MG63 (cell line): Measurements from ENCODE around the gene PPM1H. TPM values are rescaled to one million over a fixed set of nuclear protein-coding genes. Genes with fewer than 3 reads are reported as not detected.
"Not testable (repeated sequence)": the region's sequence is repeated elsewhere in the genome, so short reads cannot be mapped to it uniquely, and the experiment has no call there.

ENCODE experiments used
- DNase-seq: peaks from one replicate; pipeline ENCODE4 v3.0.0-alpha.2; 2020
- H3K27me3 ChIP-seq: fragments of 250-450 bp; sonication (Bioruptor Pico); 2 replicates; pipeline ENCODE4 v1.5.1; 2020; ENCODE audit warnings: mild to moderate bottlenecking, moderate library complexity
- H3K36me3 ChIP-seq: fragments of 250-450 bp; sonication (Bioruptor Pico); 2 replicates; pipeline ENCODE4 v1.5.1; 2020; ENCODE audit warnings: mild to moderate bottlenecking, moderate library complexity
- H3K4me3 ChIP-seq: fragments of 250-450 bp; sonication (Bioruptor Pico); 2 replicates; pipeline ENCODE4 v1.5.1; 2020; ENCODE audit warnings: mild to moderate bottlenecking, moderate library complexity
- H3K9me3 ChIP-seq: fragments of 250-450 bp; sonication (Bioruptor Pico); 2 replicates; pipeline ENCODE4 v1.5.1; 2020; ENCODE audit warnings: mild to moderate bottlenecking, moderate library complexity
- total RNA-seq: library from RNA; depleted of rRNA; stranded (reverse); fragments of >200 nt; shearing (Covaris generic); gene quantifications from 2 replicates; pipeline ENCODE4 v1.2.3, GENCODE V29; 2014; ENCODE audit warnings: low replicate concordance

Gene PPM1H
- total RNA-seq, 1 experiment from 2014 or later, result 4.0 TPM

- H3K27me3 ChIP-seq, result no peaks in the 10 kb centered on the region
- H3K36me3 ChIP-seq, result no peaks in the 10 kb centered on the region
- DNase-seq, result no peak
- no peaks in the 10 kb centered on the region for H3K9me3 ChIP-seq
- no peak overlapping the region for H3K4me3 ChIP-seq
These were observed 94.1 kb downstream of the PPM1H start for GRCh38 chr12:62840806-62841205.

GRCh38 chr12:62839869-62840660 lies 94.9 kb downstream of the PPM1H start:
- Histone ChIP-seq H3K27me3 (no peaks in the 10 kb centered on the region), H3K9me3 (no peaks in the 10 kb centered on the region), H3K36me3 (no peaks in the 10 kb centered on the region), H3K4me3 (no peak overlapping the region)
- DNase-seq, result no peak

DNA sequence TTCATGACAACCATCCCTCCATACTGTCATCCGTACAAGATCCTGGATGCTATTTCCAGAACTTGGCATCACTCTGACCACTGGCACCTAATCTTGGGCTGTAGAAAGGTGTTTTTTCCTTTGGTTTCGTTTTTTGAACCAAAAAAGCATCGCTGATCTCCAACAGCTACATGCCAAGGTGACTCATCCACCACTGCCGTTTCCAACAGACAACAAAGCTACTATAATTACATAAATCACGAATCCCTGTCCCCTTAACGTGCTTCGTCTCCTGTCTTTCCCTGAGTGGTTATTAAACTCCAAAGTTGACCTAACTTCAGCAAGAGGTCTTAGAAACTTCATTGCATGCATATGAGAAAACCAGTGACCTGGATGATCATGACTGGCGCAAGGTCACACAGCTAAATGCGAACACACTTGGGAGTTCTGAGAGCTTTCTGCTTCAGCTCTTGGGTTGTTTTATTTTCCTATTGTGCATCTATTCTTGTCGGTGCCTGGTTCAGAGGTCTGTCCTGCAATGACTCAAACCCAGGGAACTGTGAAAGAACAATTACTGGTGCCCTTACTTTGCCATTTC lies 99.9 kb downstream of the PPM1H start:
- Histone ChIP-seq H3K36me3 (no peaks in the 10 kb centered on the region), H3K27me3 (no peaks in the 10 kb centered on the region), H3K9me3 (no peaks in the 10 kb centered on the region), H3K4me3 (peak overlapping the region; percentile 4; the same call in 1 of the 2 replicates)
- DNase-seq, result peak; percentile 70

DNA sequence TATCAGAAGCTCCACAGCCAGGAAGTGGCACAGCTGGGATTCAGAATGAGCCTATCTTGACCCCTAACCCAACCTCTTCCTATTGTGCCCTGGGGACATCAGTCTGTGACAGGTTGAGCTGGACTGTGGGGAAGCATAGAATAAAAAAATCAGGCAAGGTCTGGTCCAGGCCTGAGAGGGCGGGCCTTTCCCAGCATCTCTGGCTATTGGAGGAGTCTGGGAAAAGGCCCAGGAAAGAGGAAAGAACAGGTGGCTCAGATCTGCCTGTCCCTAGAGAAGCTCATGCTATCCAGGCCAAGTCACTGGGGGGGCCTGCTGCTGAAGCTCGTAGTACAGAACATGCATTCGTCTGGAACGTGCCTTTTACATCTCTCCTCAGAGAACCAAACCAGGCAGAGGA lies 100.5 kb downstream of the PPM1H start:
- Histone ChIP-seq H3K9me3 (no peaks in the 10 kb centered on the region), H3K27me3 (no peaks in the 10 kb centered on the region), H3K36me3 (no peaks in the 10 kb centered on the region), H3K4me3 (no peak overlapping the region)
- peak; percentile 9 for DNase-seq

GRCh38 chr12:62833634-62834033 lies 101.3 kb downstream of the PPM1H start:
- no peaks in the 10 kb centered on the region for H3K9me3 ChIP-seq
- no peak for DNase-seq
- H3K36me3 ChIP-seq, result no peaks in the 10 kb centered on the region
- no peaks in the 10 kb centered on the region for H3K27me3 ChIP-seq
- H3K4me3 ChIP-seq, result no peak overlapping the region

DNA sequence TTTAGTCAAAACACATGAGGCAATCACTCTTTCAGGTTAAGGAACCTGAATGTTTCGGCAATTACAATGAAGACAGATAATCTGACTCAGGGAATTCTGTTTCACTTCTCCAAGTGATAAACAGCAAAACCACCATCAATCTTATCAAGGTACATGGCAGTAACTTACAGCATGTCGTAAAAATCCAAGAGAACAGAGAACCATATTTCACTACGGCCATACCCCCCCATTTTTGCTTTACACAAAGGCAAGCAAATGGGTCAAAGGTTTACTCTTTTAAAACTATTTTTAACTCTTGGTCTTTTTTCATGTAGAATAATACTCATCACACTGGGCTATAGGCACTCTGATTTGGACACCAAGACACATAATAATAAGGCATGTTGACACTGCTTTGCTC lies 102.4 kb downstream of the PPM1H start:
- DNase-seq, result no peak
- Histone ChIP-seq H3K9me3 (no peaks in the 10 kb centered on the region), H3K4me3 (no peak overlapping the region), H3K27me3 (no peaks in the 10 kb centered on the region), H3K36me3 (no peaks in the 10 kb centered on the region)

DNA sequence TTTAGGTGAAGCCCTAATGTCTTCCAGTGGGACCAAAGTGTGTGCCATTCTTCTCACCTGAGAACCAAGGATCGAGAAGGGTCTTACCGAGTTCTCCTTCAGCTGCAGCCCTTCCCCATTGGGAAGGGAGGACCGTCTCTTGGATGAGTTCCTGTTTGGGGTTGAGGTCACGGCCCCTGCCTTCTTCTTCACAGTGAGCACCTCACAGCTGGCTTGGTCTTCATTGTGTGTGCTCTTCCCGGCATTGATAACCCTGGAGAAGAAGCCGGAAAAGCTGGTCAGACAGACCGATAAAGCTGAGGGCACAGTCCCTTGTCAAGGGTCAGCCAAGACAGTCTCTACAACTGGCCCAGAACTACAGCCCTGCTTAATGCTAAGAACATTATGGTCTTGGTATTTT lies 102.9 kb downstream of the PPM1H start:
- Histone ChIP-seq H3K4me3 (no peak overlapping the region), H3K27me3 (no peaks in the 10 kb centered on the region), H3K36me3 (no peaks in the 10 kb centered on the region), H3K9me3 (no peaks in the 10 kb centered on the region)
- DNase-seq, result no peak

- no peaks in the 10 kb centered on the region for H3K36me3 ChIP-seq
- no peak for DNase-seq
- H3K4me3 ChIP-seq, result no peak overlapping the region
- H3K9me3 ChIP-seq, result peaks cover 3% of the 10 kb centered on the region; the same call in 1 of the 2 replicates
- H3K27me3 ChIP-seq, result no peaks in the 10 kb centered on the region
These were observed 107.1 kb downstream of the PPM1H start for GRCh38 chr12:62827855-62828254.

- H3K27me3 ChIP-seq, result no peaks in the 10 kb centered on the region
- no peak for DNase-seq
- no peak overlapping the region for H3K4me3 ChIP-seq
- H3K9me3 ChIP-seq, result peaks cover 4% of the 10 kb centered on the region; the same call in 1 of the 2 replicates
- H3K36me3 ChIP-seq, result no peaks in the 10 kb centered on the region
These were observed 107.9 kb downstream of the PPM1H start for GRCh38 chr12:62827042-62827441.

- Histone ChIP-seq H3K9me3 (no peaks in the 10 kb centered on the region; the same call in 1 of the 2 replicates), H3K27me3 (no peaks in the 10 kb centered on the region), H3K4me3 (no peak overlapping the region), H3K36me3 (no peaks in the 10 kb centered on the region)
- peak; percentile 48 for DNase-seq
These were observed 117.2 kb downstream of the PPM1H start for GRCh38 chr12:62817556-62818271.

GRCh38 chr12:62814243-62814642 lies 120.7 kb downstream of the PPM1H start:
- H3K9me3 ChIP-seq, result no peaks in the 10 kb centered on the region
- no peaks in the 10 kb centered on the region for H3K36me3 ChIP-seq
- no peak for DNase-seq
- no peaks in the 10 kb centered on the region for H3K27me3 ChIP-seq
- H3K4me3 ChIP-seq, result no peak overlapping the region

DNA sequence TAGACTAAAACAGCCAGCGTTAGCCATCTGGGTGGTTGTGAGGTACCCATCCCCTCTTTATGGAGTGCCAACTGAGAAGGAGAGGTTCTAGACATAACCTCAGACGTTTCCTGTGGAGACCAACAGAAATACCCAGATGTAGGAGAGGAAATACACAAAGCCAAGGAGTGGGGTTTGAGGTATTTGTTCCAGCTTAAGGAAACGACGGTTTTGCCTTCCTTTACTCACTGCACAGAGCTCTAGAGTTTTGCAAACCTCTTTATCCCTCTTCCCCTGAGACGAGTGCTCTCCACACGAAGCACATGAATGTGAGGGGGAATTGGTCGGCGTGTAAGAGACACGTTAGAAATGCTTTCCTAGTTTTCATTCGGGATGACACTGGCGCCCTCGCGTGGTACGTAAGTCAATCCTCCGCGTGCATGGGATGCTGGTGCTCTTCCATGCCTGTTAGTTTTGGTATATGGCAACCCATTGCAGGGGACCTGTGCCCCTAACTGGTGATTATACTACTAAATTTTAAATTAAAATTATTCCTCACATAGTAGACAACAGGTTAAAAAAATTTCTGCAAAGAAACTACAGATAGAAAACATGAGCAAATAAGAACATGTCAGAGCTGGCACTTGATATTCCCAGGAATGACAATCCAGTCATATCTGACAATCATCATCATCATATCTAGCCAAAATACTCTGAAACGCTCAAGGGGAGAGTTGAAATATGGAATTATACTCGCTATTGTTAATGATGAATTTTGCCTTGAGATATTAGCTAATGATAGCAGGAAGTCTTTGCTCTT lies 121.7 kb downstream of the PPM1H start:
- H3K36me3 ChIP-seq, result no peaks in the 10 kb centered on the region
- no peak overlapping the region for H3K4me3 ChIP-seq
- no peaks in the 10 kb centered on the region for H3K9me3 ChIP-seq
- DNase-seq, result peak; percentile 55
- no peaks in the 10 kb centered on the region for H3K27me3 ChIP-seq

DNA sequence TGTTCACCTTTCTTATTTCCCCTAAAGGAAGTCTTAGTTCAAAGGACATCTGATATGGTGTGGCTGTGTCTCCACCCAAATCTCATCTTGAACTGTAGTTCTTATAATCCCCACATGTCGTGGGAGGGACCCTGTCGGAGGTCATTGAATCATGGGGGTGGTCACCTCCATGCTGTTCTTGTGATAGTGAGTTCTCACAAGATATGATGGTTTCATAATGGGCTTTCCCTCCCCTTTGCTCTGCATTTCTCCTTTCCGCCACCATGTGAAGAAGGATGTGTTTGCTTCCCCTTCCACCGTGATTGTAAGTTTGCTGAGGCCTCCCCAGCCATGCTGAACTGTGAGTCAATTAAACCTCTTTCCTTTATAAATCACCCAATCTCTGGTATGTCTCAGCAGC lies 123.5 kb downstream of the PPM1H start:
- H3K4me3 ChIP-seq, H3K36me3 ChIP-seq, H3K9me3 ChIP-seq, H3K27me3 ChIP-seq, DNase-seq: not testable (repeated sequence)

DNA sequence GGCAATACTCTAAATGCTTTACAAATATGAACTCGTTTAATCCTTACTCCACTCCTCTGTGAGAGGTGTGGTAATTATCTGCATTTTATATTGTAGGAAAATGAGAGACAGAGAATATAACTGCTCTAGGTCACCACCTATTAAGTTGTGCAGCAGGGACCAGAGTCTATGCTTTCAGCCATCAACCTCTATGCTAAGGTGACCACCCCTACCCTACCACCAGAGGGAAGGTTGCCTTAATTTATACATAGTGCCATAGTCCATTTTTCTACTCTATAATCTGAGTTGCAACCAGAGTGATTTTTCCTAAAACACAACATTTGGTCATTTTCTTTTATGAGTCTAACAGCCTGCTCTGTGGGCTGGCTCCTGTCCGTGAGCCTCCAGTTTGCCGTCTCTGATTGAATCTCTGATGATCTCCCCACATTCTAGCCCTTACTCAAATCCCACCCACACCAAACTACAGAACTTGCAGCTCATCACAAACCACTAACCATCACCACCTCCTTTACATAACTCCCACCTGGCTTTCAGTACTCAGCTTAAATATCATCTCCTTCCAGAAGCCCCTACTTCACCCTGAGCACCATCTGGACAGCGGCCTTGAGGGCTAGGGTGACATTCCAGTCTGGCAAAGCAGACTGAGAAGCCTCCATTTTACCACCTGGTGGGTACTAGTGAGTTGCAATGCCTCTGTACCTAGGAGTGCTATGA lies 126.6 kb downstream of the PPM1H start:
- DNase-seq, result no peak
- Histone ChIP-seq H3K9me3 (no peaks in the 10 kb centered on the region), H3K27me3 (no peaks in the 10 kb centered on the region), H3K4me3 (no peak overlapping the region), H3K36me3 (no peaks in the 10 kb centered on the region)

- no peak for DNase-seq
- Histone ChIP-seq H3K9me3 (no peaks in the 10 kb centered on the region), H3K36me3 (no peaks in the 10 kb centered on the region), H3K27me3 (no peaks in the 10 kb centered on the region), H3K4me3 (no peak overlapping the region)
These were observed 128.1 kb downstream of the PPM1H start for GRCh38 chr12:62806893-62807292.

- Histone ChIP-seq H3K36me3 (no peaks in the 10 kb centered on the region), H3K4me3 (no peak overlapping the region), H3K9me3 (no peaks in the 10 kb centered on the region), H3K27me3 (no peaks in the 10 kb centered on the region)
- DNase-seq, result no peak
These were observed 128.6 kb downstream of the PPM1H start for GRCh38 chr12:62806244-62806836.
